D341Med (cell line): ENCODE data around the gene ANTXR2.

Experiments used
- DNase-seq: peaks from one replicate; pipeline ENCODE4 v3.0.0; 2012; ENCODE audit warnings: low spot score

ANTXR2 gene

GRCh38 chr4:80092088-80092487 lies 19.1 kb upstream of the ANTXR2 start:
- no peak for DNase-seq

GRCh38 chr4:80091688-80092087 lies 18.7 kb upstream of the ANTXR2 start:
- no peak for DNase-seq

- no peak for DNase-seq
Measured at GRCh38 chr4:80091184-80091583, 18.2 kb upstream of the ANTXR2 start.

GRCh38 chr4:80090090-80090489 lies 17.1 kb upstream of the ANTXR2 start:
- no peak for DNase-seq

- DNase-seq, result no peak
Measured at GRCh38 chr4:80088471-80088870, 15.4 kb upstream of the ANTXR2 start.

GRCh38 chr4:80086296-80086695 lies 13.3 kb upstream of the ANTXR2 start:
- no peak for DNase-seq

- no peak for DNase-seq
Measured at GRCh38 chr4:80085081-80085480, 12.1 kb upstream of the ANTXR2 start.

GRCh38 chr4:80082693-80083092 lies 9.7 kb upstream of the ANTXR2 start:
- DNase-seq, result no peak

GRCh38 chr4:80081566-80081965 lies 8.5 kb upstream of the ANTXR2 start:
- DNase-seq, result no peak

GRCh38 chr4:80079255-80079923 lies 6.4 kb upstream of the ANTXR2 start:
- DNase-seq, result no peak

- DNase-seq, result no peak
Measured at GRCh38 chr4:80078346-80079092, 5.5 kb upstream of the ANTXR2 start.

- DNase-seq, result no peak
Measured at GRCh38 chr4:80077639-80078038, 4.6 kb upstream of the ANTXR2 start.

GRCh38 chr4:80076681-80077080 lies 3.7 kb upstream of the ANTXR2 start:
- no peak for DNase-seq

- DNase-seq, result no peak
Measured at GRCh38 chr4:80075995-80076675, 3.1 kb upstream of the ANTXR2 start.

- DNase-seq, result no peak
Measured at GRCh38 chr4:80074651-80075050, 1.6 kb upstream of the ANTXR2 start.

- no peak for DNase-seq
Measured at GRCh38 chr4:80074069-80074468, 1.0 kb upstream of the ANTXR2 start.

GRCh38 chr4:80073473-80074008 lies 512 bp upstream of the ANTXR2 start:
- DNase-seq, result no peak

- DNase-seq, result peak; percentile 79
Measured at GRCh38 chr4:80072228-80072743, 743 bp downstream of the ANTXR2 start.

GRCh38 chr4:80071604-80072227 lies 1.3 kb downstream of the ANTXR2 start:
- no peak for DNase-seq

- DNase-seq, result no peak
Measured at GRCh38 chr4:80070880-80071603, 2.0 kb downstream of the ANTXR2 start.
